OCI-LY3 (cell line): ENCODE data around the gene RNF166.

Source experiments
- H2AFZ ChIP-seq: fragments of 200-600, 300-600 bp; shearing (Covaris generic); 2 replicates; pipeline ENCODE4 v1.6.0; 2014; ENCODE audit warnings: antibody characterized with exemption, low read depth, low read length
- H3K27ac ChIP-seq: fragments of 200-600, 300-600 bp; sonication (generic); 2 replicates; pipeline ENCODE4 v1.5.1; 2014; ENCODE audit warnings: mild to moderate bottlenecking, low read length, moderate library complexity, mixed read lengths
- H3K27me3 ChIP-seq: fragments of 200-600, 300-600 bp; sonication (generic); 2 replicates; pipeline ENCODE4 v1.6.1; 2014; ENCODE audit warnings: low read depth, low read length, mixed read lengths
- H3K36me3 ChIP-seq: fragments of 200-600, 300-600 bp; sonication (generic); replicated peaks from 2 replicates; pipeline ENCODE3; 2014; ENCODE audit warnings: low read depth, low read length, mixed read lengths
- H3K4me1 ChIP-seq: fragments of 300-600, 200-600 bp; sonication (generic); 2 replicates; pipeline ENCODE4 v1.6.1; 2014; ENCODE audit warnings: low read length, mixed read lengths
- H3K4me2 ChIP-seq: fragments of 200-600, 300-600 bp; sonication (generic); 2 replicates; pipeline ENCODE4 v1.6.1; 2014; ENCODE audit warnings: low read length, mixed read lengths
- H3K4me3 ChIP-seq: fragments of 300-600, 200-600 bp; sonication (generic); 2 replicates; pipeline ENCODE4 v1.5.1; 2014; ENCODE audit warnings: antibody characterized with exemption, mild to moderate bottlenecking, low read length, moderate library complexity
- H3K79me2 ChIP-seq: fragments of 300-600, 200-600 bp; shearing (Covaris generic); 2 replicates; pipeline ENCODE4 v1.6.1; 2014; ENCODE audit warnings: mild to moderate bottlenecking, low read length, mixed read lengths
- H3K9ac ChIP-seq: fragments of 300-600, 200-600 bp; shearing (Covaris generic); 2 replicates; pipeline ENCODE4 v1.6.0; 2014; ENCODE audit warnings: mild to moderate bottlenecking, low read length, moderate library complexity
- H3K9me3 ChIP-seq: fragments of 200-600, 300-600 bp; shearing (Covaris generic); 2 replicates; pipeline ENCODE4 v1.6.1; 2014; ENCODE audit warnings: low read length, mixed read lengths; ENCODE audit not compliant: insufficient read depth
- H4K20me1 ChIP-seq: fragments of 200-600, 300-600 bp; sonication (generic); 2 replicates; pipeline ENCODE4 v1.6.1; 2016; ENCODE audit warnings: low read length, mixed read lengths; ENCODE audit not compliant: insufficient read depth
- CTCF ChIP-seq: fragments of 200-600, 300-600 bp; sonication (generic); IDR thresholded peaks from 2 replicates; pipeline ENCODE4 v1.5.1; 2014; ENCODE audit warnings: antibody characterized with exemption, low read length, low read depth
- EZH2phosphoT487 ChIP-seq: fragments of 200-600 bp; shearing (Covaris generic); IDR thresholded peaks from 2 replicates; pipeline ENCODE4 v1.6.1; 2018; ENCODE audit warnings: antibody characterized with exemption, mixed run types, low read depth

Gene RNF166

GRCh38 chr16:88735616-88736015 lies 29.4 kb upstream of the RNF166 start:
- Histone ChIP-seq H3K36me3 (peaks cover 3% of the 10 kb centered on the region), H4K20me1 (peaks cover 17% of the 10 kb centered on the region; the same call in 1 of the 2 replicates)

GRCh38 chr16:88735121-88735520 lies 28.9 kb upstream of the RNF166 start:
- Histone ChIP-seq H3K36me3 (peaks cover 3% of the 10 kb centered on the region), H4K20me1 (peaks cover 17% of the 10 kb centered on the region; the same call in 1 of the 2 replicates), H3K27ac (no peak overlapping the region), H3K79me2 (no peaks in the 10 kb centered on the region), H3K4me2 (no peak overlapping the region), H3K9me3 (no peaks in the 10 kb centered on the region), H2AFZ (no peak overlapping the region), H3K4me1 (peaks cover 8% of the 10 kb centered on the region), H3K27me3 (no peaks in the 10 kb centered on the region), H3K4me3 (no peak overlapping the region), H3K9ac (no peak overlapping the region)
- no peak for TF ChIP-seq CTCF
- TF ChIP-seq EZH2phosphoT487 = no peak

More at GRCh38 chr16:88735616-88736015, 29.4 kb upstream of the RNF166 start:
- Histone ChIP-seq H3K4me3 (no peak overlapping the region), H3K4me2 (no peak overlapping the region), H3K79me2 (no peaks in the 10 kb centered on the region), H3K27ac (no peak overlapping the region), H2AFZ (no peak overlapping the region), H3K9ac (no peak overlapping the region), H3K4me1 (peaks cover 8% of the 10 kb centered on the region), H3K9me3 (no peaks in the 10 kb centered on the region), H3K27me3 (no peaks in the 10 kb centered on the region)
- TF ChIP-seq EZH2phosphoT487 (no peak), CTCF (no peak)

GRCh38 chr16:88734361-88734728 lies 28.1 kb upstream of the RNF166 start:
- H4K20me1 ChIP-seq = peaks cover 17% of the 10 kb centered on the region; the same call in 1 of the 2 replicates
- H2AFZ ChIP-seq = no peak overlapping the region
- H3K9me3 ChIP-seq = no peaks in the 10 kb centered on the region
- no peak overlapping the region for H3K4me2 ChIP-seq
- H3K36me3 ChIP-seq = peaks cover 3% of the 10 kb centered on the region
- H3K4me1 ChIP-seq = peaks cover 8% of the 10 kb centered on the region
- H3K27me3 ChIP-seq = no peaks in the 10 kb centered on the region
- H3K79me2 ChIP-seq = no peaks in the 10 kb centered on the region
- H3K9ac ChIP-seq = no peak overlapping the region
- TF ChIP-seq EZH2phosphoT487 (no peak), CTCF (no peak)
- no peak overlapping the region for H3K27ac ChIP-seq
- H3K4me3 ChIP-seq = no peak overlapping the region

GRCh38 chr16:88733630-88734360 lies 27.6 kb upstream of the RNF166 start:
- Histone ChIP-seq H3K36me3 (peaks cover 3% of the 10 kb centered on the region), H3K27ac (no peak overlapping the region), H3K9ac (no peak overlapping the region), H3K4me3 (no peak overlapping the region), H3K27me3 (no peaks in the 10 kb centered on the region), H3K79me2 (no peaks in the 10 kb centered on the region), H2AFZ (no peak overlapping the region), H3K4me1 (peaks cover 8% of the 10 kb centered on the region), H4K20me1 (peaks cover 17% of the 10 kb centered on the region; the same call in 1 of the 2 replicates), H3K4me2 (no peak overlapping the region), H3K9me3 (no peaks in the 10 kb centered on the region)
- TF ChIP-seq EZH2phosphoT487 = no peak
- no peak for TF ChIP-seq CTCF
